ENCODE data around the gene RPTOR.

Gene RPTOR

GRCh38 chr17:80592243-80592642 lies 47.6 kb downstream of the RPTOR start:
- H3K4me3 ChIP-seq (ENCODE audit: low read depth, low read length), result no peak overlapping the region

GRCh38 chr17:80593181-80593580 lies 48.5 kb downstream of the RPTOR start:
- TF ChIP-seq CTCF (IDR thresholded peaks at IDR 0.05; ENCODE audit: low read depth, low read length), result no peak
- no peak overlapping the region for H3K4me3 ChIP-seq (ENCODE audit: low read depth, low read length)

More at GRCh38 chr17:80592243-80592642, 47.6 kb downstream of the RPTOR start:
- no peak for TF ChIP-seq CTCF (IDR thresholded peaks at IDR 0.05; ENCODE audit: low read depth, low read length)

- no peak for TF ChIP-seq CTCF (IDR thresholded peaks at IDR 0.05; ENCODE audit: low read depth, low read length)
- H3K4me3 ChIP-seq (ENCODE audit: low read depth, low read length), result no peak overlapping the region
These were observed 50.0 kb downstream of the RPTOR start for GRCh38 chr17:80594431-80595269.

- no peak overlapping the region for H3K4me3 ChIP-seq (ENCODE audit: low read depth, low read length)
- TF ChIP-seq CTCF (IDR thresholded peaks at IDR 0.05; ENCODE audit: low read depth, low read length), result no peak
These were observed 52.3 kb downstream of the RPTOR start for GRCh38 chr17:80596760-80597608.

- no peak for TF ChIP-seq CTCF (IDR thresholded peaks at IDR 0.05; ENCODE audit: low read depth, low read length)
- H3K4me3 ChIP-seq (ENCODE audit: low read depth, low read length), result no peak overlapping the region
These were observed 54.3 kb downstream of the RPTOR start for GRCh38 chr17:80598813-80599545.

- no peak for TF ChIP-seq CTCF (IDR thresholded peaks at IDR 0.05; ENCODE audit: low read depth, low read length)
- no peak overlapping the region for H3K4me3 ChIP-seq (ENCODE audit: low read depth, low read length)
These were observed 55.1 kb downstream of the RPTOR start for GRCh38 chr17:80599546-80600305.
